CD14-positive monocyte (primary cell): ENCODE data around the gene GMEB1. TPM values are rescaled to one million over a fixed set of nuclear protein-coding genes. Genes with fewer than 3 reads are reported as not detected.

ENCODE experiments used
- DNase-seq, 3 donors: peaks; one replicate each; pipeline ENCODE4 v3.0.0-alpha.2; 2011 to 2022
- H2AFZ ChIP-seq: 2 replicates; pipeline ENCODE4 v1.6.0; 2012; ENCODE audit warnings: mild to moderate bottlenecking, low read depth, low read length, inconsistent platforms; ENCODE audit not compliant: insufficient read depth, poor library complexity, severe bottlenecking
- H3K27ac ChIP-seq, 2 donors: 1 replicate in 1 of 2; 2 replicates in 1 of 2; pipeline ENCODE4 v1.5.1; 2012 to 2013; ENCODE audit warnings: low read length in 2 of 2, control low read depth in 1 of 2, inconsistent platforms in 1 of 2, low read depth in 1 of 2, mild to moderate bottlenecking in 1 of 2
- H3K27me3 ChIP-seq, 2 donors: one replicate each; pipeline versions ENCODE4 v1.6.0 to v1.6.1; 2011 to 2013; ENCODE audit warnings: low read length in 2 of 2; ENCODE audit not compliant: control insufficient read depth in 2 of 2, insufficient read depth in 2 of 2
- H3K36me3 ChIP-seq, 2 donors: replicated peaks in 1 of 2; 1 replicate in 1 of 2; 2 replicates in 1 of 2; pipeline versions ENCODE4 v1.5.1 to v1.6.1; 2012 to 2013; ENCODE audit warnings: low read length in 2 of 2, control low read depth in 1 of 2, inconsistent platforms in 1 of 2, mild to moderate bottlenecking in 1 of 2; ENCODE audit not compliant: insufficient read depth in 2 of 2, control insufficient read depth in 1 of 2
- H3K4me1 ChIP-seq, 2 donors: 1 replicate in 1 of 2; 2 replicates in 1 of 2; pipeline versions ENCODE4 v1.5.1 to v1.6.1; 2012 to 2013; ENCODE audit warnings: low read length in 2 of 2, control low read depth in 1 of 2, inconsistent platforms in 1 of 2, mild to moderate bottlenecking in 1 of 2, moderate library complexity in 1 of 2; ENCODE audit not compliant: insufficient read depth in 2 of 2, control insufficient read depth in 1 of 2
- H3K4me2 ChIP-seq: replicated peaks from 2 replicates; pipeline ENCODE3; 2012; ENCODE audit warnings: low read length, moderate library complexity, mild to moderate bottlenecking; ENCODE audit not compliant: poor library complexity, severe bottlenecking; ENCODE audit errors: extremely low read depth
- H3K4me3 ChIP-seq, 3 experiments: fragments of 200-600 bp in 1 of 3; sonication (generic) in 1 of 3; replicated peaks in 1 of 3; 1 replicate in 2 of 3; 2 replicates in 1 of 3; pipeline ENCODE4 v1.5.1; 2011 to 2013; ENCODE audit warnings: low read length in 3 of 3, mild to moderate bottlenecking in 3 of 3, control low read depth in 2 of 3, low read depth in 2 of 3, inconsistent platforms in 1 of 3, moderate library complexity in 1 of 3
- H3K79me2 ChIP-seq: 2 replicates; pipeline ENCODE4 v1.6.0; 2012; ENCODE audit warnings: mild to moderate bottlenecking, control low read depth, inconsistent platforms, low read length, moderate library complexity; ENCODE audit not compliant: insufficient read depth
- H3K9ac ChIP-seq: 2 replicates; pipeline ENCODE4 v1.6.0; 2017; ENCODE audit warnings: low read length, mild to moderate bottlenecking; ENCODE audit not compliant: insufficient read depth, poor library complexity, severe bottlenecking
- H3K9me3 ChIP-seq, 2 donors: replicated peaks in 1 of 2; 1 replicate in 1 of 2; 2 replicates in 1 of 2; pipeline versions ENCODE4 v1.5.1 to v1.6.1; 2012 to 2013; ENCODE audit warnings: low read length in 2 of 2, control low read depth in 1 of 2; ENCODE audit not compliant: control insufficient read depth in 1 of 2, insufficient read depth in 1 of 2
- H4K20me1 ChIP-seq: 2 replicates; pipeline ENCODE4 v1.6.0; 2012; ENCODE audit warnings: mild to moderate bottlenecking, low read length, control low read depth, moderate library complexity; ENCODE audit not compliant: insufficient read depth
- H3K27ac Mint-ChIP-seq, 7 donors: one replicate each; pipeline ENCODE4 v1.8.0; 2020; ENCODE audit warnings: mild to moderate bottlenecking in 7 of 7, mixed read lengths in 7 of 7, moderate library complexity in 6 of 7, inconsistent platforms in 2 of 7
- H3K27me3 Mint-ChIP-seq, 3 donors: one replicate each; pipeline ENCODE4 v1.8.0; 2021 to 2022; ENCODE audit warnings: low read depth in 3 of 3, mild to moderate bottlenecking in 3 of 3, mixed read lengths in 3 of 3, moderate library complexity in 3 of 3, inconsistent platforms in 1 of 3
- H3K36me3 Mint-ChIP-seq, 2 donors: one replicate each; pipeline ENCODE4 v1.8.0; 2020; ENCODE audit warnings: mixed read lengths in 2 of 2, inconsistent platforms in 1 of 2, mild to moderate bottlenecking in 1 of 2
- H3K4me1 Mint-ChIP-seq: one replicate; pipeline ENCODE4 v1.8.0; 2020; ENCODE audit warnings: mild to moderate bottlenecking, mixed read lengths
- H3K4me3 Mint-ChIP-seq, 2 donors: one replicate each; pipeline ENCODE4 v1.8.0; 2020; ENCODE audit warnings: mild to moderate bottlenecking in 2 of 2, mixed read lengths in 2 of 2, moderate library complexity in 1 of 2
- H3K9me3 Mint-ChIP-seq, 7 donors: one replicate each; pipeline ENCODE4 v1.8.0; 2020 to 2022; ENCODE audit warnings: mixed read lengths in 7 of 7, mild to moderate bottlenecking in 6 of 7, moderate library complexity in 6 of 7, inconsistent platforms in 2 of 7
- CTCF ChIP-seq: fragments of 200-600 bp; IDR thresholded peaks from one replicate; pipeline ENCODE4 v1.8.0; 2022; ENCODE audit warnings: antibody characterized with exemption, mild to moderate bottlenecking
- WGBS: methylation state at CpG from one replicate; pipeline ENCODE4 v1.1.5; 2013; ENCODE audit warnings: missing lambda C conversion rate; ENCODE audit not compliant: insufficient coverage; 5-methylcytosine and 5-hydroxymethylcytosine counted together
- intact Hi-C, 2 donors: fragments of 100-400 bp; cut with micrococcal nuclease; formaldehyde crosslinking; loops; one replicate each; pipeline versions ENCODE4 v1.15.0 to v1.15.1; 2023
- polyA plus RNA-seq, 3 donors: library from polyadenylated mRNA; depleted of rRNA in 1 of 3; unstranded in 2 of 3; stranded (reverse) in 1 of 3; fragments of 300-500 nt in 2 of 3; fragments of >200 nt in 1 of 3; fragmentation: Illumina TruSeq in 2 of 3; gene quantifications; 1 replicate in 2 of 3; 2 replicates in 1 of 3; pipeline ENCODE4 v1.2.3, GENCODE V29; 2012 to 2021
- small RNA-seq: library from RNA; depleted of rRNA; stranded (forward); fragments of <200 nt; gene quantifications from one replicate; pipeline ENCODE3, GENCODE V24; 2012; ENCODE audit warnings: low read depth; ENCODE audit not compliant: insufficient read length

Gene GMEB1
- polyA plus RNA-seq, 3 donors = 8.1 to 16.0 (median 9.7) TPM

DNA sequence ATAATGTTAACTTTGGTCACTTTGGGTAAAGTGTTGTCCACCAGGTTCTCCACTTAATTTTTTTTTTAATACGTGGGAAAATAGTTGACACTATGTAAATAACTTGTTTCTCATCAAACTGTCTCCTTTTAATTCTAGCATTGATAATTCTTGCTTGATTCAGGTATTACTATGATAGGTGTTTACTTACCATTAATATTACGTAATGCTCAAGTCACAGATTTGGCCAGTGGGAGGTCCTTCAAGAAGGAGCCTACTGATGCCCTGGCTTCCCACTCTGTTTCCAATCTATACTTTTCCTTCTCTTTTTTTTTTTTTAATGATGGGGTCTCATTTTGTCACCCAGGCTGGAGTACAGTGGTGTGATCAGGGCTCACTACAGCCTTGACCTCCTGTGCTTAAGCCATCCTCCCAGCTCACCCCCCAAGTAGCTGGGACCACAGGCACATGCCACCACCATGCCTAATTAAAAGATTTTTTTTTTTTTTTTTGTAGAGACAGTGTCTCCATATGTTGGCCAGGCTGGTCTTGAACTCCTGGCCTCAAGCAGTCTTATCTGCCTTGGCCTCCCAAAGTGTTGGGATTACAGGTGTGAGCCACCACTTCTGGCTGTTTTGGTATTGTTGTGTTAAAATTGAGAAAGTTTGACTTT, 98.1 kb downstream of the GMEB1 start:
- no peaks in the 10 kb centered on the region for H3K4me1 ChIP-seq
- H3K36me3 ChIP-seq = peaks cover 41 to 69% of the 10 kb centered on the region in 2 donors
- no peak overlapping the region for H2AFZ ChIP-seq
- peak overlapping the region in 3 of 7 donors; percentile 46 to 77 (median 66) for H3K27ac Mint-ChIP-seq
- H3K79me2 ChIP-seq = peaks cover 73% of the 10 kb centered on the region
- H3K4me1 Mint-ChIP-seq = no peaks in the 10 kb centered on the region
- no peak overlapping the region for H3K9ac ChIP-seq
- peaks cover 42 to 71% of the 10 kb centered on the region in 2 donors for H3K36me3 Mint-ChIP-seq
- no peaks in the 10 kb centered on the region for H3K9me3 ChIP-seq
- no peak overlapping the region for H3K4me3 Mint-ChIP-seq
- H3K4me3 ChIP-seq = no peak overlapping the region
- H3K27me3 Mint-ChIP-seq = no peaks in the 10 kb centered on the region
- no peaks in the 10 kb centered on the region for H3K27me3 ChIP-seq
- no CpG with 5 or more reads among the region's 2 CpGs for WGBS
- no peak for TF ChIP-seq CTCF
- intact Hi-C loops = no loop called here
- no peak overlapping the region for H3K4me2 ChIP-seq
- peak overlapping the region in 1 of 2 donors; percentile 27 for H3K27ac ChIP-seq
- DNase-seq = no peak
- peaks cover 0 to 2% (median 0%) of the 10 kb centered on the region in 7 donors for H3K9me3 Mint-ChIP-seq
- H4K20me1 ChIP-seq = peaks cover 86% of the 10 kb centered on the region

Small RNAs within 50 kb of the gene (small RNA-seq; reads per million reads assigned to genes)
- not detected for gene RF00422
- not detected for gene RNU11

Other genes with a start within 250 kb of the GMEB1 start
- gene RCC1, start 162.7 kb upstream of the GMEB1 start, polyA plus RNA-seq = 10 to 100 TPM in 2 of 3 donors, 1 to 10 TPM in 1; 8.7 to 10.6 (median 10.1) TPM
- gene TRNAU1AP, start 115.7 kb upstream of the GMEB1 start, polyA plus RNA-seq = 10 to 100 TPM; 26.3 to 28.4 (median 26.7) TPM
- gene RAB42, start 76.5 kb upstream of the GMEB1 start, polyA plus RNA-seq = under 1 TPM in 2 of 3 donors, not detected in 1; 0.12 to 0.23 TPM
- gene TAF12, start 25.7 kb upstream of the GMEB1 start, polyA plus RNA-seq = 10 to 100 TPM; 36.7 to 53.7 (median 53.7) TPM
- gene RNU11, start 20.2 kb upstream of the GMEB1 start, polyA plus RNA-seq = not detected
- 10 to 100 TPM; 20.7 to 81.6 (median 74.2) TPM for gene YTHDF2, start 68.2 kb downstream of the GMEB1 start, polyA plus RNA-seq
- gene OPRD1, start 143.4 kb downstream of the GMEB1 start, polyA plus RNA-seq = under 1 TPM in 1 of 3 donors, not detected in 2; 0.01 TPM
- gene EPB41, start 245.8 kb downstream of the GMEB1 start, polyA plus RNA-seq = 10 to 100 TPM; 11.3 to 19.4 (median 18.9) TPM